ENCODE results near the gene RCAN1. TPM values are rescaled to one million over a fixed set of nuclear protein-coding genes. Genes with fewer than 3 reads are reported as not detected.

Gene RCAN1
- total RNA-seq, 1 experiment from 2014 or later: 5.4 TPM

- no TSS peak for BruUV-seq (replicated peaks)
- CTCF ChIA-PET: no interaction called here
- Histone ChIP-seq H3K4me3 (ENCODE audit: low read depth, low read length, poor library complexity, severe bottlenecking) (no peak overlapping the region), H3K27ac (ENCODE audit: low read depth, low read length, poor library complexity, severe bottlenecking) (no peak overlapping the region), H3K27me3 (replicated peaks; ENCODE audit: insufficient read depth, low read depth, low read length, poor library complexity) (peaks cover 32% of the 10 kb centered on the region), H3K9me3 (ENCODE audit: low read depth, low read length, poor library complexity, severe bottlenecking) (no peaks in the 10 kb centered on the region), H3K36me3 (ENCODE audit: insufficient read depth, low read length, poor library complexity, severe bottlenecking) (no peaks in the 10 kb centered on the region), H3K4me1 (ENCODE audit: insufficient read depth, low read length, poor library complexity, severe bottlenecking) (no peaks in the 10 kb centered on the region)
- DNase-seq (ENCODE audit: low spot score): no peak
- no peak for TF ChIP-seq EZH2 (IDR thresholded peaks at IDR 0.05; ENCODE audit: borderline replicate concordance, low read depth, low read length, poor library complexity, severe bottlenecking)
- intact Hi-C loops (cut with micrococcal nuclease; ENCODE audit: unreplicated experiment): no loop called here
- POLR2A ChIA-PET (ENCODE audit: low non-redundant PET): no interaction called here
These were observed 8.6 kb upstream of the RCAN1 start for GRCh38 chr21:34623516-34623915.

GRCh38 chr21:34621434-34622350 lies 6.8 kb upstream of the RCAN1 start:
- H3K27ac ChIP-seq (ENCODE audit: low read depth, low read length, poor library complexity, severe bottlenecking): no peak overlapping the region
- CTCF ChIA-PET: no interaction called here

DNA sequence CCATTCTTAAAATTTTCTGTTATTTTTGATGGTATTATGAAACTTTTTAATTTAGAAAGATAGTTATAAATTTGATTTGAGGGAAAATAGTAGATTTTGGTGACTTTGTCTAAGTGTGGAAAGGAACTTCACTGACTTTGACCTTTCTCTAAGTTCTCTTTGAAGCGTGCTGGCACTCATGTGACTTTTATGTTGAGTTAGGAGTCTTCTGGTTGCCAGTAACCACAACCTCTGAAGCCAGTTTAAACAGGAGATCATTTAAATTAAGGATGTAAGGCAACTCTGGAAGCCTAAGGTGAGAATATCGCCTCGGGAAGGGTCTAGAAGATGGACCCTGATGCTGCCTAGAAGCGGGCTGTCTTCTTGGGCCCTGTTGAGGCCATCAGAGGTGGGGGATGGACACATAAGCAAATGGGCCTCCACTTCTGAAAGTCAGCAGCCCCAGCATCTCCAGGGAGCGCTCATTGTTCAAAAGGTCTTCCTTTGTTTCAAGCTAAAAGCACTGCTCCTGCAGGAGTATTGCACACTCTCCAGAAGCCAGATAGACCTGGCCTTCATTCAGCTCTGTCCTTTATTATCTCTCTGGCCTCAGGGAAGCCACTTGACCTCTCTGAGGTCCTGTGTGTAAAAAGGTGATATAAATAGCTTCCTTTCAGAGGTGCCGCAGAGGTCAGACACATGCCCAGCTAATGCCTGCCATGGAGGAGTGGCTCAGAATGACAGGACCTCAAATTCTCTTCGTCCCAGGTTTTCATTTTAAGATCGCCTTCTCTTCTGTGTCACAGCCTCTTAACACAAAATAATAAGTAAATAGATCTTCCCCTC lies 5.1 kb upstream of the RCAN1 start:
- intact Hi-C loops (cut with micrococcal nuclease; ENCODE audit: unreplicated experiment): no loop called here
- no peaks in the 10 kb centered on the region for H3K36me3 ChIP-seq (ENCODE audit: insufficient read depth, low read length, poor library complexity, severe bottlenecking)
- H3K27me3 ChIP-seq (replicated peaks; ENCODE audit: insufficient read depth, low read depth, low read length, poor library complexity): peaks cover 28% of the 10 kb centered on the region
- ChIA-PET POLR2A (ENCODE audit: low non-redundant PET) (no interaction called here), CTCF (no interaction called here)
- no peaks in the 10 kb centered on the region for H3K9me3 ChIP-seq (ENCODE audit: low read depth, low read length, poor library complexity, severe bottlenecking)
- H3K4me3 ChIP-seq (ENCODE audit: low read depth, low read length, poor library complexity, severe bottlenecking): no peak overlapping the region
- H3K4me1 ChIP-seq (ENCODE audit: insufficient read depth, low read length, poor library complexity, severe bottlenecking): no peaks in the 10 kb centered on the region
- DNase-seq (ENCODE audit: low spot score): no peak
- no peak overlapping the region for H3K27ac ChIP-seq (ENCODE audit: low read depth, low read length, poor library complexity, severe bottlenecking)
- TF ChIP-seq, protein P1, sequence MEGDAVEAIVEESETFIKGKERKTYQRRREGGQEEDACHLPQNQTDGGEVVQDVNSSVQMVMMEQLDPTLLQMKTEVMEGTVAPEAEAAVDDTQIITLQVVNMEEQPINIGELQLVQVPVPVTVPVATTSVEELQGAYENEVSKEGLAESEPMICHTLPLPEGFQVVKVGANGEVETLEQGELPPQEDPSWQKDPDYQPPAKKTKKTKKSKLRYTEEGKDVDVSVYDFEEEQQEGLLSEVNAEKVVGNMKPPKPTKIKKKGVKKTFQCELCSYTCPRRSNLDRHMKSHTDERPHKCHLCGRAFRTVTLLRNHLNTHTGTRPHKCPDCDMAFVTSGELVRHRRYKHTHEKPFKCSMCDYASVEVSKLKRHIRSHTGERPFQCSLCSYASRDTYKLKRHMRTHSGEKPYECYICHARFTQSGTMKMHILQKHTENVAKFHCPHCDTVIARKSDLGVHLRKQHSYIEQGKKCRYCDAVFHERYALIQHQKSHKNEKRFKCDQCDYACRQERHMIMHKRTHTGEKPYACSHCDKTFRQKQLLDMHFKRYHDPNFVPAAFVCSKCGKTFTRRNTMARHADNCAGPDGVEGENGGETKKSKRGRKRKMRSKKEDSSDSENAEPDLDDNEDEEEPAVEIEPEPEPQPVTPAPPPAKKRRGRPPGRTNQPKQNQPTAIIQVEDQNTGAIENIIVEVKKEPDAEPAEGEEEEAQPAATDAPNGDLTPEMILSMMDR (conservative IDR thresholded peaks at IDR 0.05; ENCODE audit: low read depth, low read length): no peak
- no peak for TF ChIP-seq EZH2 (IDR thresholded peaks at IDR 0.05; ENCODE audit: borderline replicate concordance, low read depth, low read length, poor library complexity, severe bottlenecking)
- no TSS peak for BruUV-seq (replicated peaks)

More at GRCh38 chr21:34621434-34622350, 6.8 kb upstream of the RCAN1 start:
- intact Hi-C loops (cut with micrococcal nuclease; ENCODE audit: unreplicated experiment): no loop called here
- Histone ChIP-seq H3K4me3 (ENCODE audit: low read depth, low read length, poor library complexity, severe bottlenecking) (no peak overlapping the region), H3K36me3 (ENCODE audit: insufficient read depth, low read length, poor library complexity, severe bottlenecking) (no peaks in the 10 kb centered on the region), H3K4me1 (ENCODE audit: insufficient read depth, low read length, poor library complexity, severe bottlenecking) (no peaks in the 10 kb centered on the region), H3K9me3 (ENCODE audit: low read depth, low read length, poor library complexity, severe bottlenecking) (no peaks in the 10 kb centered on the region), H3K27me3 (replicated peaks; ENCODE audit: insufficient read depth, low read depth, low read length, poor library complexity) (peaks cover 33% of the 10 kb centered on the region)
- TF ChIP-seq, protein P1 (conservative IDR thresholded peaks at IDR 0.05; ENCODE audit: low read depth, low read length): no peak
- no peak for TF ChIP-seq EZH2 (IDR thresholded peaks at IDR 0.05; ENCODE audit: borderline replicate concordance, low read depth, low read length, poor library complexity, severe bottlenecking)
- no peak for DNase-seq (ENCODE audit: low spot score)
- POLR2A ChIA-PET (ENCODE audit: low non-redundant PET): no interaction called here
- BruUV-seq (replicated peaks): no TSS peak
